GM20431 (cell line): ENCODE data around the gene SUFU.
"Not testable (repeated sequence)": the region's sequence is repeated elsewhere in the genome, so short reads cannot be mapped to it uniquely, and the experiment has no call there.

Experiments used
- in situ Hi-C: fragments of 300-500 bp; cut with MseI, MboI; formaldehyde crosslinking; loops from one replicate; pipeline ENCODE4 v1.15.0; 2020; ENCODE audit warnings: low sequenced_read_pairs; ENCODE audit not compliant: unreplicated experiment

The SUFU gene

GRCh38 chr10:102654566-102654965 lies 150.8 kb downstream of the SUFU start:
- in situ Hi-C loops = no loop called here

- in situ Hi-C loops = no loop called here
Observed at GRCh38 chr10:102654969-102655368, 151.2 kb downstream of the SUFU start.

- in situ Hi-C loops = no loop called here
Observed at GRCh38 chr10:102656026-102656425, 152.3 kb downstream of the SUFU start.

- in situ Hi-C loops = no loop called here
Observed at GRCh38 chr10:102656791-102657371, 153.1 kb downstream of the SUFU start.

GRCh38 chr10:102657451-102657850 lies 153.7 kb downstream of the SUFU start:
- in situ Hi-C loops = no loop called here

- in situ Hi-C loops = no loop called here
Observed at GRCh38 chr10:102657984-102658724, 154.4 kb downstream of the SUFU start.

GRCh38 chr10:102658802-102659201 lies 155.0 kb downstream of the SUFU start:
- in situ Hi-C loops = no loop called here

GRCh38 chr10:102660888-102661657 lies 157.3 kb downstream of the SUFU start:
- in situ Hi-C loops = no loop called here

GRCh38 chr10:102661658-102662028 lies 157.9 kb downstream of the SUFU start:
- in situ Hi-C loops = no loop called here

- in situ Hi-C loops = no loop called here
Observed at GRCh38 chr10:102665904-102666509, 162.2 kb downstream of the SUFU start.

GRCh38 chr10:102667411-102667810 lies 163.6 kb downstream of the SUFU start:
- in situ Hi-C loops = not testable (repeated sequence)

- in situ Hi-C loops = no loop called here
Observed at GRCh38 chr10:102668326-102669107, 164.7 kb downstream of the SUFU start.

- in situ Hi-C loops = no loop called here
Observed at GRCh38 chr10:102669206-102670064, 165.7 kb downstream of the SUFU start.

- in situ Hi-C loops = no loop called here
Observed at GRCh38 chr10:102670065-102670670, 166.4 kb downstream of the SUFU start.

GRCh38 chr10:102670871-102671434 lies 167.2 kb downstream of the SUFU start:
- in situ Hi-C loops = no loop called here

- in situ Hi-C loops = no loop called here
Observed at GRCh38 chr10:102673236-102673818, 169.6 kb downstream of the SUFU start.

- in situ Hi-C loops = no loop called here
Observed at GRCh38 chr10:102673819-102674511, 170.2 kb downstream of the SUFU start.
